ENCODE results near the gene FAM13A.

Gene FAM13A

GRCh38 chr4:88709989-88710388, 347.0 kb downstream of the FAM13A start:
- Histone ChIP-seq H3K27ac (replicated peaks; ENCODE audit: low read length) (no peak overlapping the region), H3K14ac (ENCODE audit: low read length) (no peak overlapping the region), H3K23ac (ENCODE audit: low read depth, low read length, poor library complexity) (no peak overlapping the region), H3K18ac (ENCODE audit: low read length) (no peak overlapping the region), H2BK5ac (ENCODE audit: low read length) (no peak overlapping the region), H3K36me3 (replicated peaks in 1 of 2; ENCODE audit: control insufficient read depth in 2 of 2, insufficient read depth in 2 of 2, low read length in 2 of 2) (no peaks in the 10 kb centered on the region), H2BK15ac (ENCODE audit: low read length) (no peak overlapping the region), H3K4me3 (ENCODE audit: low read length in 2 of 2) (no peak overlapping the region), H2AFZ (ENCODE audit: low read length) (no peak overlapping the region), H2BK120ac (ENCODE audit: low read depth, low read length) (no peak overlapping the region), H3K4me2 (ENCODE audit: insufficient read depth, low read length, poor library complexity, severe bottlenecking) (no peak overlapping the region), H2BK12ac (ENCODE audit: low read length) (no peak overlapping the region), H3K4ac (ENCODE audit: low read length) (no peak overlapping the region), H3K27me3 (ENCODE audit: control insufficient read depth in 3 of 3, insufficient read depth in 3 of 3, low read depth in 1 of 3, low read length in 3 of 3) (no peaks in the 10 kb centered on the region), H3K4me1 (ENCODE audit: control insufficient read depth in 2 of 2, insufficient read depth in 1 of 2, low read depth in 1 of 2, low read length in 2 of 2) (no peaks in the 10 kb centered on the region), H4K91ac (ENCODE audit: low read depth, low read length, poor library complexity) (no peak overlapping the region), H4K8ac (ENCODE audit: low read depth, low read length) (no peak overlapping the region), H2AK5ac (ENCODE audit: low read depth, low read length) (no peak overlapping the region), H3K79me1 (ENCODE audit: low read depth, low read length) (no peaks in the 10 kb centered on the region), H3K9ac (ENCODE audit: low read depth, low read length, poor library complexity) (no peak overlapping the region), H3K9me3 (replicated peaks in 1 of 2; ENCODE audit: control insufficient read depth in 2 of 2, insufficient read depth in 1 of 2, low read depth in 1 of 2, low read length in 2 of 2) (no peaks in the 10 kb centered on the region)
- DNase-seq (ENCODE audit: low spot score) = no peak
- WGBS, 2 donors (ENCODE audit: extremely low coverage in 2 of 2, insufficient read length in 2 of 2, insufficient replicate concordance in 1 of 2) = no CpG with 5 or more reads among the region's 1 CpG

DNA sequence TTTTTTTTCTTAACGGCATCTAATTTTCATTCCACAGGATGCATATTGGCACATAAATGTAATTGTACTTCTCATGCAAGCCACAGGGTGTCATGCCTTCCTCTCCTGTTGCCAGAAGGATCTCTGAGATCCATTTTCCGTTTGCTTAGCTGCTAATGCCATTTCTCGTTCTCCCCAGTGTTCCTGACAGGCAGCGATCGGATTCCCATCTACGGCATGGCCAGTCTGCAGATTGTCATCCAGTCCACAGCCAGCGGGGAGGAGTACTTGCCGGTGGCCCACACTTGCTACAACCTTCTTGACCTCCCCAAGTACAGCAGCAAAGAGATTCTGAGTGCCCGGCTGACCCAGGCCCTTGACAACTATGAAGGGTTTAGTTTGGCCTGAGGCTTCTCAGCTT, 350.4 kb downstream of the FAM13A start:
- Histone ChIP-seq H3K27me3 (ENCODE audit: control insufficient read depth in 3 of 3, insufficient read depth in 3 of 3, low read depth in 1 of 3, low read length in 3 of 3) (no peaks in the 10 kb centered on the region), H2BK120ac (ENCODE audit: low read depth, low read length) (no peak overlapping the region), H4K8ac (ENCODE audit: low read depth, low read length) (no peak overlapping the region), H3K4ac (ENCODE audit: low read length) (no peak overlapping the region), H3K4me1 (ENCODE audit: control insufficient read depth in 2 of 2, insufficient read depth in 1 of 2, low read depth in 1 of 2, low read length in 2 of 2) (no peaks in the 10 kb centered on the region), H3K4me2 (ENCODE audit: insufficient read depth, low read length, poor library complexity, severe bottlenecking) (no peak overlapping the region), H4K91ac (ENCODE audit: low read depth, low read length, poor library complexity) (no peak overlapping the region), H3K18ac (ENCODE audit: low read length) (no peak overlapping the region), H3K23ac (ENCODE audit: low read depth, low read length, poor library complexity) (no peak overlapping the region), H2AK5ac (ENCODE audit: low read depth, low read length) (no peak overlapping the region), H3K79me1 (ENCODE audit: low read depth, low read length) (no peaks in the 10 kb centered on the region), H3K36me3 (replicated peaks in 1 of 2; ENCODE audit: control insufficient read depth in 2 of 2, insufficient read depth in 2 of 2, low read length in 2 of 2) (no peaks in the 10 kb centered on the region), H3K14ac (ENCODE audit: low read length) (no peak overlapping the region), H2BK12ac (ENCODE audit: low read length) (no peak overlapping the region), H3K9me3 (replicated peaks in 1 of 2; ENCODE audit: control insufficient read depth in 2 of 2, insufficient read depth in 1 of 2, low read depth in 1 of 2, low read length in 2 of 2) (no peaks in the 10 kb centered on the region), H2AFZ (ENCODE audit: low read length) (peak overlapping the region; percentile 62), H2BK5ac (ENCODE audit: low read length) (no peak overlapping the region), H3K27ac (replicated peaks; ENCODE audit: low read length) (no peak overlapping the region), H2BK15ac (ENCODE audit: low read length) (no peak overlapping the region), H3K4me3 (ENCODE audit: low read length in 2 of 2) (no peak overlapping the region), H3K9ac (ENCODE audit: low read depth, low read length, poor library complexity) (no peak overlapping the region)
- no CpG with 5 or more reads among the region's 9 CpGs for WGBS, 2 donors (ENCODE audit: extremely low coverage in 2 of 2, insufficient read length in 2 of 2, insufficient replicate concordance in 1 of 2)
- DNase-seq (ENCODE audit: low spot score) = no peak

DNA sequence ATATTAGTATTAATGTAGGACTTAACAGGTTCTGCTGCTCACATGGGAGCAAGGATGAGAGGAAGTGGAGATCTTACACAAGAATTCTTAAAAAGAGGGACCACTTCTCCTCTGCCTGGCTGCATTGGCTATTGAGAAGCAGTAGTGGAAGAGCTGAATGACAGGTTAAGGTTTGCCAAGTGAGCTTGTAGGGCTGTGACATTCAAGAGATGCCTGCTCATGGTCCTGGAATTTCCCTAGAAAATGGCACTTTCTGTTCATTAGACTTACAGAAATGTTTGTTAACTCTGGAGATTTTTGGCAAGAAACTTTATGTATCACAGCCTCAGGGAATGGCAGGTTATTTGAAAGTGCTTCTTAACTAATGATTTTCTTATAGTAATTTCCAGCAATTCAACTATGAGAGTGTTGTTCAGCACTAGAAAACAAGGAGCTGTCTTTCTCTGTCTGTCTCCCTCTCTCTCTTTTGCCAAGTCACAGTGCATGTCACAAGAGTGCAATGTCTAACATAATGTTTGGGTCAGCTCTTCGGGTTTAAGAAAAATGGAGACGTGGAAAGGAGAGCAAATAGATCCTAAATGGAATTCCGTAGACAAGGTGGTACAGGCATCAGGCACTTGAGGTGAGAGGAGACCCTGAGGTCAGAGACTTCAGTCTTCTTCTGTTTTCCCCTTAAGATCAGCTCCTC, 351.0 kb downstream of the FAM13A start:
- Histone ChIP-seq H3K4me2 (ENCODE audit: insufficient read depth, low read length, poor library complexity, severe bottlenecking) (no peak overlapping the region), H3K9ac (ENCODE audit: low read depth, low read length, poor library complexity) (no peak overlapping the region), H3K36me3 (replicated peaks in 1 of 2; ENCODE audit: control insufficient read depth in 2 of 2, insufficient read depth in 2 of 2, low read length in 2 of 2) (no peaks in the 10 kb centered on the region), H3K27ac (replicated peaks; ENCODE audit: low read length) (no peak overlapping the region), H2AK5ac (ENCODE audit: low read depth, low read length) (no peak overlapping the region), H3K79me1 (ENCODE audit: low read depth, low read length) (no peaks in the 10 kb centered on the region), H3K14ac (ENCODE audit: low read length) (no peak overlapping the region), H4K8ac (ENCODE audit: low read depth, low read length) (no peak overlapping the region), H4K91ac (ENCODE audit: low read depth, low read length, poor library complexity) (no peak overlapping the region), H3K4me3 (ENCODE audit: low read length in 2 of 2) (no peak overlapping the region), H2BK15ac (ENCODE audit: low read length) (no peak overlapping the region), H3K18ac (ENCODE audit: low read length) (no peak overlapping the region), H3K27me3 (ENCODE audit: control insufficient read depth in 3 of 3, insufficient read depth in 3 of 3, low read depth in 1 of 3, low read length in 3 of 3) (no peaks in the 10 kb centered on the region), H2AFZ (ENCODE audit: low read length) (no peak overlapping the region), H2BK5ac (ENCODE audit: low read length) (no peak overlapping the region), H2BK12ac (ENCODE audit: low read length) (no peak overlapping the region), H3K4me1 (ENCODE audit: control insufficient read depth in 2 of 2, insufficient read depth in 1 of 2, low read depth in 1 of 2, low read length in 2 of 2) (no peaks in the 10 kb centered on the region), H3K9me3 (replicated peaks in 1 of 2; ENCODE audit: control insufficient read depth in 2 of 2, insufficient read depth in 1 of 2, low read depth in 1 of 2, low read length in 2 of 2) (no peaks in the 10 kb centered on the region), H3K4ac (ENCODE audit: low read length) (no peak overlapping the region), H3K23ac (ENCODE audit: low read depth, low read length, poor library complexity) (no peak overlapping the region), H2BK120ac (ENCODE audit: low read depth, low read length) (no peak overlapping the region)
- WGBS, 2 donors (ENCODE audit: extremely low coverage in 2 of 2, insufficient read length in 2 of 2, insufficient replicate concordance in 1 of 2) = no CpG with 5 or more reads among the region's 3 CpGs
- no peak for DNase-seq (ENCODE audit: low spot score)

DNA sequence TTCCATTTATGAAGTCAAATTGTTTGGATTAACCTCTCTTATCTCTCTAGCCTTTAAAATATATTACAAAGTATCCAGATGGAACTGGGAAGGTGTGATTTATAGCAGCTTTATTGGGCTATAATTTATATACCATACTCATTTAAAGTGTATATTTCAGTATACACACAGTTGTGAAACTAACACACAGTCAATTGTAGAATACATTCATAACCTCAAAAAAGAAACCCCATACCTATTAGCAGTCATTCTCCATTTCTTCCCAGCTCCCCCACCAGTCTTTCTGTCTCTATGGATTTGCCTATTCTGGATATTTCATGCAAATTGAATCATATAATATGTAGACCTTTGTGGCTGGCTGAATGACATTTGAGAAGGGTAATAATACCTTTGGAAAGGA, 351.8 kb downstream of the FAM13A start:
- Histone ChIP-seq H3K18ac (ENCODE audit: low read length) (no peak overlapping the region), H2BK5ac (ENCODE audit: low read length) (no peak overlapping the region), H2BK15ac (ENCODE audit: low read length) (no peak overlapping the region), H3K4me1 (ENCODE audit: control insufficient read depth in 2 of 2, insufficient read depth in 1 of 2, low read depth in 1 of 2, low read length in 2 of 2) (no peaks in the 10 kb centered on the region), H3K9ac (ENCODE audit: low read depth, low read length, poor library complexity) (no peak overlapping the region), H3K36me3 (replicated peaks in 1 of 2; ENCODE audit: control insufficient read depth in 2 of 2, insufficient read depth in 2 of 2, low read length in 2 of 2) (no peaks in the 10 kb centered on the region), H4K8ac (ENCODE audit: low read depth, low read length) (no peak overlapping the region), H2BK12ac (ENCODE audit: low read length) (no peak overlapping the region), H3K9me3 (replicated peaks in 1 of 2; ENCODE audit: control insufficient read depth in 2 of 2, insufficient read depth in 1 of 2, low read depth in 1 of 2, low read length in 2 of 2) (no peaks in the 10 kb centered on the region), H3K27me3 (ENCODE audit: control insufficient read depth in 3 of 3, insufficient read depth in 3 of 3, low read depth in 1 of 3, low read length in 3 of 3) (no peaks in the 10 kb centered on the region), H3K79me1 (ENCODE audit: low read depth, low read length) (no peaks in the 10 kb centered on the region), H3K4me2 (ENCODE audit: insufficient read depth, low read length, poor library complexity, severe bottlenecking) (no peak overlapping the region), H2BK120ac (ENCODE audit: low read depth, low read length) (no peak overlapping the region), H3K23ac (ENCODE audit: low read depth, low read length, poor library complexity) (no peak overlapping the region), H2AFZ (ENCODE audit: low read length) (no peak overlapping the region), H3K4me3 (ENCODE audit: low read length in 2 of 2) (no peak overlapping the region), H4K91ac (ENCODE audit: low read depth, low read length, poor library complexity) (no peak overlapping the region), H3K4ac (ENCODE audit: low read length) (no peak overlapping the region), H3K14ac (ENCODE audit: low read length) (no peak overlapping the region), H3K27ac (replicated peaks; ENCODE audit: low read length) (no peak overlapping the region), H2AK5ac (ENCODE audit: low read depth, low read length) (no peak overlapping the region)
- DNase-seq (ENCODE audit: low spot score) = no peak
